ENCODE data around the gene ADORA2A. TPM values are rescaled to one million over a fixed set of nuclear protein-coding genes. Genes with fewer than 3 reads are reported as not detected.

The ADORA2A gene
- total RNA-seq, 1 experiment from 2014 or later = 2.9 TPM

- Mint-ChIP-seq H3K4me1 (ENCODE audit: low read depth, unreplicated experiment) (peaks cover 39% of the 10 kb centered on the region), H3K36me3 (ENCODE audit: insufficient read depth, unreplicated experiment) (no peaks in the 10 kb centered on the region), H3K9me3 (ENCODE audit: low read depth, unreplicated experiment) (no peaks in the 10 kb centered on the region), H3K4me3 (ENCODE audit: low read depth, unreplicated experiment) (no peak overlapping the region), H3K27me3 (ENCODE audit: unreplicated experiment) (no peaks in the 10 kb centered on the region), H3K27ac (ENCODE audit: unreplicated experiment) (peak overlapping the region; percentile 83)
- TF ChIP-seq CTCF (IDR thresholded peaks at IDR 0.05; ENCODE audit: unreplicated experiment) = no peak
- peak; percentile 42 for DNase-seq
- intact Hi-C loops (cut with micrococcal nuclease; ENCODE audit: unreplicated experiment) = no loop called here
- CTCF ChIA-PET = interaction anchor here (0.9 to 2.0 kb wide), 2 partner anchors 14 to 21 kb away, joined by 3 to 18 read pairs; no protein-coding TSS in a partner anchor
- no TSS peak for BruUV-seq (replicated peaks)
These were observed 38.2 kb downstream of the ADORA2A start for GRCh38 chr22:24465566-24465965.

- TF ChIP-seq CTCF (IDR thresholded peaks at IDR 0.05; ENCODE audit: unreplicated experiment) = no peak
- Mint-ChIP-seq H3K4me3 (ENCODE audit: low read depth, unreplicated experiment) (peak overlapping the region; percentile 32), H3K36me3 (ENCODE audit: insufficient read depth, unreplicated experiment) (no peaks in the 10 kb centered on the region), H3K9me3 (ENCODE audit: low read depth, unreplicated experiment) (no peaks in the 10 kb centered on the region), H3K27me3 (ENCODE audit: unreplicated experiment) (no peaks in the 10 kb centered on the region), H3K27ac (ENCODE audit: unreplicated experiment) (peak overlapping the region; percentile 83), H3K4me1 (ENCODE audit: low read depth, unreplicated experiment) (peaks cover 35% of the 10 kb centered on the region)
- CTCF ChIA-PET = interaction anchor here (0.9 to 2.0 kb wide), 2 partner anchors 14 to 21 kb away, joined by 3 to 18 read pairs; no protein-coding TSS in a partner anchor
- BruUV-seq (replicated peaks) = no TSS peak
- DNase-seq = no peak
- intact Hi-C loops (cut with micrococcal nuclease; ENCODE audit: unreplicated experiment) = no loop called here
These were observed 38.6 kb downstream of the ADORA2A start for GRCh38 chr22:24465975-24466374.

- Mint-ChIP-seq H3K27ac (ENCODE audit: unreplicated experiment) (peak overlapping the region; percentile 5), H3K4me3 (ENCODE audit: low read depth, unreplicated experiment) (peak overlapping the region; percentile 32), H3K4me1 (ENCODE audit: low read depth, unreplicated experiment) (peaks cover 32% of the 10 kb centered on the region), H3K27me3 (ENCODE audit: unreplicated experiment) (no peaks in the 10 kb centered on the region), H3K36me3 (ENCODE audit: insufficient read depth, unreplicated experiment) (no peaks in the 10 kb centered on the region), H3K9me3 (ENCODE audit: low read depth, unreplicated experiment) (no peaks in the 10 kb centered on the region)
- no TSS peak for BruUV-seq (replicated peaks)
- DNase-seq = peak; percentile 49
- intact Hi-C loops (cut with micrococcal nuclease; ENCODE audit: unreplicated experiment) = no loop called here
- no peak for TF ChIP-seq CTCF (IDR thresholded peaks at IDR 0.05; ENCODE audit: unreplicated experiment)
- CTCF ChIA-PET = interaction anchor here (1.3 to 2.0 kb wide), 3 partner anchors 13 to 16 kb away, joined by 3 to 18 read pairs (median 5); no protein-coding TSS in a partner anchor
These were observed 39.4 kb downstream of the ADORA2A start for GRCh38 chr22:24466716-24467328.

- no peak for DNase-seq
- CTCF ChIA-PET = interaction anchor here (1.3 to 1.6 kb wide), 2 partner anchors 14 to 15 kb away, joined by 3 to 5 read pairs; no protein-coding TSS in a partner anchor
- Mint-ChIP-seq H3K36me3 (ENCODE audit: insufficient read depth, unreplicated experiment) (no peaks in the 10 kb centered on the region), H3K27ac (ENCODE audit: unreplicated experiment) (no peak overlapping the region), H3K4me1 (ENCODE audit: low read depth, unreplicated experiment) (peaks cover 37% of the 10 kb centered on the region), H3K9me3 (ENCODE audit: low read depth, unreplicated experiment) (no peaks in the 10 kb centered on the region), H3K27me3 (ENCODE audit: unreplicated experiment) (no peaks in the 10 kb centered on the region), H3K4me3 (ENCODE audit: low read depth, unreplicated experiment) (no peak overlapping the region)
- intact Hi-C loops (cut with micrococcal nuclease; ENCODE audit: unreplicated experiment) = no loop called here
- no peak for TF ChIP-seq CTCF (IDR thresholded peaks at IDR 0.05; ENCODE audit: unreplicated experiment)
- no TSS peak for BruUV-seq (replicated peaks)
These were observed 39.9 kb downstream of the ADORA2A start for GRCh38 chr22:24467340-24467739.

All from Calu3 (cell line).